OCI-LY7 (cell line): ENCODE measurements around the gene CLDN9.

Experiments
- EZH2phosphoT487 ChIP-seq: fragments of 200-600 bp; sonication (generic); IDR thresholded peaks from 2 replicates; pipeline ENCODE4 v1.6.1; 2018; ENCODE audit warnings: low read depth, borderline replicate concordance, mild to moderate bottlenecking, mixed run types, antibody characterized with exemption, low read length, moderate library complexity, mixed read lengths
- TF ChIP-seq, protein P1 (sequence below): fragments of 200-600 bp; sonication (generic); conservative IDR thresholded peaks from 2 replicates; pipeline ENCODE4 v1.5.1; 2014; ENCODE audit warnings: mild to moderate bottlenecking, antibody characterized with exemption, low read length, moderate library complexity, mixed read lengths

DNA sequence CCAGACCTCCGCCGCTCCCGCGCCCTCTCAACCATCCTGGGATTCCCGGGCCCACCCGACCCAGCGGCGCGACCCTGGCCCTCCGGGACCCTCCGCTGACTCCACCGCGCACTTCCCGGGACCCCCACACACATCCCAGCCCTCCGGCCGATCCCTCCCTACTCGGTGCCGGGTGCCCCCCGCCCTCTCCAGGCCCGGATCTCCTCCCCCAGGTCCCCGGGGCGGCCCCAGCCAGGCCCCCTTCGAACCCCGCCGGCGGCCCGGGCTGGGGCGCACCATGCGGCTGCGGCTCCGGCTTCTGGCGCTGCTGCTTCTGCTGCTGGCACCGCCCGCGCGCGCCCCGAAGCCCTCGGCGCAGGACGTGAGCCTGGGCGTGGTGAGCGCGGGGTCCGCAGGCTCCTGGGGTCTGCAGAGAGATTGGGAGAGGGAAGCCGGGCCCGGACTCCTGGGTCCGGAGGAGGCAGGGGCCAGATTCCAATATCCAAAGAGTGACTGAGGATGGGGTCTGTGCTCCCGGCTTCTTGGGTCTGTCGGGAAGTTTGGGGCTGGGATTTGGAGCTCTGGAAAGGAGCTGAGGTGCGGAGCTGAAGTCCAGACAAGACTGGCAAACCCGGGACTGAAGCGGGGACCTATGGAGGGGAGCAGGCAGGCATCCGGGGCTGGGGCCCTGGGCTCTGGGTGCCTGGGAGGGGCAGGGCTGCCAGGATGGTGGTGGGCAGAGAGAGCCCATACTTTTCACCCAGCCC is 34.1 kb downstream of the CLDN9 start:
- TF ChIP-seq, protein P1, sequence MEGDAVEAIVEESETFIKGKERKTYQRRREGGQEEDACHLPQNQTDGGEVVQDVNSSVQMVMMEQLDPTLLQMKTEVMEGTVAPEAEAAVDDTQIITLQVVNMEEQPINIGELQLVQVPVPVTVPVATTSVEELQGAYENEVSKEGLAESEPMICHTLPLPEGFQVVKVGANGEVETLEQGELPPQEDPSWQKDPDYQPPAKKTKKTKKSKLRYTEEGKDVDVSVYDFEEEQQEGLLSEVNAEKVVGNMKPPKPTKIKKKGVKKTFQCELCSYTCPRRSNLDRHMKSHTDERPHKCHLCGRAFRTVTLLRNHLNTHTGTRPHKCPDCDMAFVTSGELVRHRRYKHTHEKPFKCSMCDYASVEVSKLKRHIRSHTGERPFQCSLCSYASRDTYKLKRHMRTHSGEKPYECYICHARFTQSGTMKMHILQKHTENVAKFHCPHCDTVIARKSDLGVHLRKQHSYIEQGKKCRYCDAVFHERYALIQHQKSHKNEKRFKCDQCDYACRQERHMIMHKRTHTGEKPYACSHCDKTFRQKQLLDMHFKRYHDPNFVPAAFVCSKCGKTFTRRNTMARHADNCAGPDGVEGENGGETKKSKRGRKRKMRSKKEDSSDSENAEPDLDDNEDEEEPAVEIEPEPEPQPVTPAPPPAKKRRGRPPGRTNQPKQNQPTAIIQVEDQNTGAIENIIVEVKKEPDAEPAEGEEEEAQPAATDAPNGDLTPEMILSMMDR, result no peak
- TF ChIP-seq EZH2phosphoT487, result no peak
